Measurements from ENCODE around the gene ADAM30. TPM values are rescaled to one million over a fixed set of nuclear protein-coding genes. Genes with fewer than 3 reads are reported as not detected.
A peak's percentile ranks its signal among the peaks of the same experiment; 100 is the strongest.

Gene ADAM30
- total and polyA plus RNA-seq, 3 experiments from 2014 or later: not detected

DNA sequence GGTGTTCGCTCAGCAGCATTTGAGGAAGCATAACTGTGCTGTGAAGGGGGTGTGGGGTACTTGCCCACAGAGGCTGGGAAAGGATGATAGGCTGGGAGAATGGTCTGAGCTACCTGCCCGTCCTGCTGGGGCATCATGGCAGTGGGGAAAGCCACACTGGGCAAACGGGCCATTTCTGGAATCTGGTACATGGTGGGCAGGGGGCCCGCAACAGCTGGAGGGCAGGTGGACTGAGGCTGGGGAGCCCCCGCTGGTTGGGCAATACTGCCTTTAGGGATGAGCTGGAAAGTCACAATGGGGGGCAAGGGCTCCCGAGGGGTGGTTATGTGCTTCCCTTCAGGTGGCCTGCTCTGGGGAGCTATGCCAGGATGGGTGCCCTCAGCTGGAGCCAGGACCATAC lies 19.2 kb upstream of the ADAM30 start:
- CTCF ChIA-PET: no interaction called here
- Histone ChIP-seq H3K4me3 (ENCODE audit: low read length) (no peak overlapping the region), H3K27ac (ENCODE audit: low read depth, low read length) (no peak overlapping the region), H3K36me3 (ENCODE audit: insufficient read depth, low read length) (peaks cover 4% of the 10 kb centered on the region), H3K4me1 (ENCODE audit: insufficient read depth, low read length) (no peaks in the 10 kb centered on the region), H3K27me3 (ENCODE audit: insufficient read depth, low read length, poor library complexity, severe bottlenecking) (no peaks in the 10 kb centered on the region), H3K9me3 (ENCODE audit: low read length) (no peaks in the 10 kb centered on the region)
- POLR2A ChIA-PET: no interaction called here
- Mint-ChIP-seq H3K9me3 (no peaks in the 10 kb centered on the region), H3K4me1 (peaks cover 1 to 5% (median 3%) of the 10 kb centered on the region in 3 donors), H3K36me3 (peaks cover 16 to 79% (median 49%) of the 10 kb centered on the region in 3 donors), H3K27ac (no peak overlapping the region), H3K27me3 (no peaks in the 10 kb centered on the region), H3K4me3 (no peak overlapping the region)
- DNase-seq: no peak

DNA sequence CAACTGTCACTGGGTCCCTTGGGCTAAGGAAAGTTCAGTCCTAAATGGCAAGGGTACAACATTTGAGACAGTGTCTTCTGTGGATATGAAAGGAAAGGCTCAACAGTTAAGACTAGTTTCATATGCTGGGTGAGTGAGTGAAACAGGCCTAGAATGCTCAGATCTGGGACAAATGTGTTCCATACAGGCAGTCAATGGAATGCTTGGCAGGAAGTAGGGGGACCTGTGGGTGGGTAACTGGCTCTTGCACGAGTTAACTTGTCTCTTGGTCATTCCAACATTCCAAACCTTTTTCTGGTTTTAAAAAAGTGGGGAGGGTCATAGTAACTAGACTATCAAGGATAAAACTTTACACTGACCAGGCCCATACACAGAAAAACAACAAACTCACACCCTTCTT lies 17.8 kb upstream of the ADAM30 start:
- no peak for DNase-seq
- Histone ChIP-seq H3K27me3 (ENCODE audit: insufficient read depth, low read length, poor library complexity, severe bottlenecking) (no peaks in the 10 kb centered on the region), H3K4me3 (ENCODE audit: low read length) (no peak overlapping the region), H3K9me3 (ENCODE audit: low read length) (no peaks in the 10 kb centered on the region), H3K27ac (ENCODE audit: low read depth, low read length) (no peak overlapping the region), H3K36me3 (ENCODE audit: insufficient read depth, low read length) (peaks cover 4% of the 10 kb centered on the region), H3K4me1 (ENCODE audit: insufficient read depth, low read length) (no peaks in the 10 kb centered on the region)
- Mint-ChIP-seq H3K36me3 (peaks cover 13 to 66% (median 45%) of the 10 kb centered on the region in 3 donors), H3K27me3 (no peaks in the 10 kb centered on the region), H3K4me3 (no peak overlapping the region), H3K9me3 (no peaks in the 10 kb centered on the region), H3K4me1 (peaks cover 3 to 6% (median 5%) of the 10 kb centered on the region in 3 donors), H3K27ac (peak overlapping the region in 2 of 8 donors; percentile 1 to 18)
- CTCF ChIA-PET: no interaction called here
- POLR2A ChIA-PET: no interaction called here

DNA sequence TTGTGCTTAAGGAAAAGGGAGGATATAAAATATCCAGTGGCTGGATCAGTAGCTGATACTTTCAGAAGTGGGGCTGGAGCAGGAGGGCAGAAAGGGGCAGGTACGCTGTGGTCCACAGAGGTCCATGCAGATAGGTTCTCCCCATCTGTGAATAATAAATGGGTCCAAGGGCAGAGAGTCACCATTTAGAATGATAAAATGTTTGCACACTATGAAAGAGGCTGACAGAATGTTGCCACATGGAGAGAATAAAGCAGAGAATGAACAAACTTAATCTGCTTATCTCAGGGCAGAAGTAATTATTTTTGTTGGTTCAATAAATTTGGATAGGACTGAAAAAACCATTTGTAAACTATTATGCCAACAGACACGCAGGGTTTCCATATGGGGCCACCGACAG lies 16.6 kb upstream of the ADAM30 start:
- Mint-ChIP-seq H3K4me3 (no peak overlapping the region), H3K4me1 (peaks cover 3 to 6% (median 5%) of the 10 kb centered on the region in 3 donors), H3K9me3 (peaks cover 0 to 1% (median 0%) of the 10 kb centered on the region in 5 donors), H3K36me3 (peaks cover 8 to 55% (median 36%) of the 10 kb centered on the region in 3 donors), H3K27ac (no peak overlapping the region), H3K27me3 (peaks cover 0 to 2% of the 10 kb centered on the region in 2 donors)
- Histone ChIP-seq H3K4me1 (ENCODE audit: insufficient read depth, low read length) (no peaks in the 10 kb centered on the region), H3K27ac (ENCODE audit: low read depth, low read length) (no peak overlapping the region), H3K4me3 (ENCODE audit: low read length) (no peak overlapping the region), H3K9me3 (ENCODE audit: low read length) (no peaks in the 10 kb centered on the region), H3K36me3 (ENCODE audit: insufficient read depth, low read length) (peaks cover 4% of the 10 kb centered on the region), H3K27me3 (ENCODE audit: insufficient read depth, low read length, poor library complexity, severe bottlenecking) (no peaks in the 10 kb centered on the region)
- no peak for DNase-seq
- ChIA-PET POLR2A (no interaction called here), CTCF (no interaction called here)

DNA sequence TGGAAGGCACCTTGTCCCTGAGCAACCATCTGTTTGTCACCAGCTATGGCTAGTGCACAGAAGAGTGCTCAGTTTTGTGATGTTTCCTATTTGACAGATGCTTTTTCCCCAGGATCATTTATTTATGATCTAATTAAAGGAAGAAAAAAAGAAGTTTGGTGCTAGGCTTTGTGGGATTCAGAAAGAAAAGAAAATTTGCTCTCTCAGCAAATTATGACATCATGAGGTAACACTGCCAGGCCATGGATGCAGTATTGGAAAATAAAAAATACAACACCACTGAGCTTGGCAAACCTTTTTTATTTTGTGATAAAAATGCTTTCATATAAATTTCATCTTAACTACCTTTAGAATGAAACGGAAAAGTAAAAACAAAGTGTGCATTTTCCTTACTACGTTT lies 15.5 kb upstream of the ADAM30 start:
- ChIA-PET POLR2A (no interaction called here), CTCF (no interaction called here)
- no peak for DNase-seq
- H3K4me1 Mint-ChIP-seq: peaks cover 3 to 6% (median 5%) of the 10 kb centered on the region in 3 donors
- Histone ChIP-seq H3K4me1 (ENCODE audit: insufficient read depth, low read length) (no peaks in the 10 kb centered on the region), H3K27me3 (ENCODE audit: insufficient read depth, low read length, poor library complexity, severe bottlenecking) (no peaks in the 10 kb centered on the region), H3K27ac (ENCODE audit: low read depth, low read length) (no peak overlapping the region), H3K4me3 (ENCODE audit: low read length) (no peak overlapping the region), H3K36me3 (ENCODE audit: insufficient read depth, low read length) (peaks cover 4% of the 10 kb centered on the region), H3K9me3 (ENCODE audit: low read length) (no peaks in the 10 kb centered on the region)
- H3K36me3 Mint-ChIP-seq: peaks cover 8 to 43% (median 29%) of the 10 kb centered on the region in 3 donors
- peaks cover 0 to 3% of the 10 kb centered on the region in 2 donors for H3K27me3 Mint-ChIP-seq
- no peak overlapping the region for H3K4me3 Mint-ChIP-seq
- peaks cover 0 to 1% (median 0%) of the 10 kb centered on the region in 5 donors for H3K9me3 Mint-ChIP-seq
- H3K27ac Mint-ChIP-seq: no peak overlapping the region

DNA sequence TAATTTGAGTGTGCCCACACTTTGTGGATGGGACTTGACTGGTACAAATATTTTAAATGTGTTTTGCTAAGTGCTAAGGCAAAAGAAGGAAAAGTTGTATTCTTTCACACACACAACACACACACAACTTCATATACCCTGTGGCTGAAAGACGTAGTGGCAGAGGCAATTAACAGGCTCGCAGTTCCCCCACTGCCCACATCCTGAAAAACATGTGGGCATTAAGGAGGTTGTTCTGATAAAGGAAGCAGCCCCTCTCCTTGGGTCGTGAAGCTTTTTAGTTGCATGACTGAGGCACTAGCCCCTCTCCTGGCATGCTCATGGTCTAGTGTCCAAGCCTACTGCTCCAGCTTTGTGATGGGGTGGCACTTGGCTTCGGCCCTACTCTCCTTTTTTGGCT lies 14.3 kb upstream of the ADAM30 start:
- H3K27me3 ChIP-seq (ENCODE audit: insufficient read depth, low read length, poor library complexity, severe bottlenecking): no peaks in the 10 kb centered on the region
- H3K4me1 ChIP-seq (ENCODE audit: insufficient read depth, low read length): no peaks in the 10 kb centered on the region
- ChIA-PET CTCF (no interaction called here), POLR2A (no interaction called here)
- no peak overlapping the region for H3K27ac ChIP-seq (ENCODE audit: low read depth, low read length)
- no peaks in the 10 kb centered on the region for H3K36me3 ChIP-seq (ENCODE audit: insufficient read depth, low read length)
- Mint-ChIP-seq H3K36me3 (peaks cover 7 to 32% (median 23%) of the 10 kb centered on the region in 3 donors), H3K4me3 (no peak overlapping the region), H3K27me3 (peaks cover 5 to 9% of the 10 kb centered on the region in 2 donors), H3K9me3 (peaks cover 0 to 7% (median 4%) of the 10 kb centered on the region in 5 donors), H3K4me1 (peaks cover 3 to 6% (median 5%) of the 10 kb centered on the region in 3 donors), H3K27ac (peak overlapping the region in 1 of 8 donors; percentile 5)
- no peak for DNase-seq
- H3K9me3 ChIP-seq (ENCODE audit: low read length): no peaks in the 10 kb centered on the region
- H3K4me3 ChIP-seq (ENCODE audit: low read length): no peak overlapping the region

DNA sequence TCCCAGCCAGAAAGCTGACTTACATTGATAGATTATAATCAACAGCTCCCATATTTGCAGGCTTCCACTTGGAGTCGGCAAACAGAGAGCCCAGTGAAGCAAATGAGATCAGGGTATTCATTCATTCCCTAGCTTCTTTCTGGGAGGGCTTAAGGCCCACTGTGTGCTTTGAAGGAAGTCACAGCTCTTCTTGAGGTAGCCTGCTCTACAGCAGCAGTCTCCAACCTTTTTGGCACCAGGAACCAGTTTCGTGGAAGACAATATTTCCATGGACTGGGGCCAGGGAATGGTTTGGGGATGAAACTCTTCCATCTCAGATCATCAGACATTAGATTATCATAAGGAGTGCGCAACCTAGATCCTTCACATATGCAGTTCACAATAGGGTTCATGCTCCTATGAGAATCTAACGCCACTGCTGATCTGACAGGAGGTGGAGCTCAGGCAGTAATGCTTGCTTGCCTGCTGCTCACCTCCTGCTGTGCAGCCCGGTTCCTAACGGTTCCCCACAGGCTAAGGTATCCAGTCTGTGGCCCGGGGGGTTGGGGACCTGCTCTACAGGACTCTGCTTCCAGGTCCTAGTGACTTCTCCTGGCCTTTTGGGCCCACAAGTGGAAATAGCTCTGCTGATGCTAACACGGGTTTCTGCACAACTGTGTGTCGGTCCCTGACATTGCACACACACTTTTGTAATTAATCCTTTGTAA lies 13.7 kb upstream of the ADAM30 start:
- Mint-ChIP-seq H3K9me3 (peaks cover 0 to 11% (median 10%) of the 10 kb centered on the region in 5 donors), H3K4me3 (no peak overlapping the region), H3K27ac (peak overlapping the region in 1 of 8 donors; percentile 5), H3K27me3 (peaks cover 6 to 12% of the 10 kb centered on the region in 2 donors), H3K36me3 (peaks cover 8 to 26% (median 17%) of the 10 kb centered on the region in 3 donors), H3K4me1 (peaks cover 3 to 6% (median 5%) of the 10 kb centered on the region in 3 donors)
- ChIA-PET CTCF (no interaction called here), POLR2A (no interaction called here)
- Histone ChIP-seq H3K36me3 (ENCODE audit: insufficient read depth, low read length) (no peaks in the 10 kb centered on the region), H3K9me3 (ENCODE audit: low read length) (no peaks in the 10 kb centered on the region), H3K4me3 (ENCODE audit: low read length) (no peak overlapping the region), H3K27me3 (ENCODE audit: insufficient read depth, low read length, poor library complexity, severe bottlenecking) (no peaks in the 10 kb centered on the region), H3K27ac (ENCODE audit: low read depth, low read length) (no peak overlapping the region), H3K4me1 (ENCODE audit: insufficient read depth, low read length) (no peaks in the 10 kb centered on the region)
- no peak for DNase-seq

DNA sequence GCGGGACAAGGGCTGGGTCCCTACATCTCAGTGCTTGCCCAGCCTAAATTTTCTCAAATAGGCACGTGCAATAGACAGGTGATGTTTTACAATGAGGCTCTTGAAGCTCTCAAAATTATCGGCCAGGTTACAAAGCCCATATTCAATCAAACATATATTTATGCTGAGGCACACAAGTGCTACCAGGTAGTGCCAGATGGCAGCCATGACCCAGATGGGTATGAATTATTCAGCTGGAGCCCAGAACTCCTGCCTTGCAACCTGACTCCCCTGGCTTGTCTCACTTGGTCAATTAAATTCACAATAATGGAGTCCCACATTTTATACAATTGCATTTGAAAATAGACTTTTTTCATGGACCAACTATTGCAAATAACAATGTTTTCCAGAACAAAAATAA lies 12.3 kb upstream of the ADAM30 start:
- peaks cover 3 to 6% (median 5%) of the 10 kb centered on the region in 3 donors for H3K4me1 Mint-ChIP-seq
- ChIA-PET CTCF (no interaction called here), POLR2A (no interaction called here)
- Histone ChIP-seq H3K9me3 (ENCODE audit: low read length) (no peaks in the 10 kb centered on the region), H3K36me3 (ENCODE audit: insufficient read depth, low read length) (no peaks in the 10 kb centered on the region), H3K4me3 (ENCODE audit: low read length) (no peak overlapping the region), H3K27ac (ENCODE audit: low read depth, low read length) (no peak overlapping the region), H3K27me3 (ENCODE audit: insufficient read depth, low read length, poor library complexity, severe bottlenecking) (no peaks in the 10 kb centered on the region), H3K4me1 (ENCODE audit: insufficient read depth, low read length) (no peaks in the 10 kb centered on the region)
- H3K4me3 Mint-ChIP-seq: no peak overlapping the region
- H3K36me3 Mint-ChIP-seq: peaks cover 9 to 13% (median 12%) of the 10 kb centered on the region in 3 donors
- peaks cover 12 to 14% of the 10 kb centered on the region in 2 donors for H3K27me3 Mint-ChIP-seq
- H3K9me3 Mint-ChIP-seq: peaks cover 0 to 18% (median 16%) of the 10 kb centered on the region in 5 donors
- DNase-seq: no peak
- H3K27ac Mint-ChIP-seq: no peak overlapping the region

DNA sequence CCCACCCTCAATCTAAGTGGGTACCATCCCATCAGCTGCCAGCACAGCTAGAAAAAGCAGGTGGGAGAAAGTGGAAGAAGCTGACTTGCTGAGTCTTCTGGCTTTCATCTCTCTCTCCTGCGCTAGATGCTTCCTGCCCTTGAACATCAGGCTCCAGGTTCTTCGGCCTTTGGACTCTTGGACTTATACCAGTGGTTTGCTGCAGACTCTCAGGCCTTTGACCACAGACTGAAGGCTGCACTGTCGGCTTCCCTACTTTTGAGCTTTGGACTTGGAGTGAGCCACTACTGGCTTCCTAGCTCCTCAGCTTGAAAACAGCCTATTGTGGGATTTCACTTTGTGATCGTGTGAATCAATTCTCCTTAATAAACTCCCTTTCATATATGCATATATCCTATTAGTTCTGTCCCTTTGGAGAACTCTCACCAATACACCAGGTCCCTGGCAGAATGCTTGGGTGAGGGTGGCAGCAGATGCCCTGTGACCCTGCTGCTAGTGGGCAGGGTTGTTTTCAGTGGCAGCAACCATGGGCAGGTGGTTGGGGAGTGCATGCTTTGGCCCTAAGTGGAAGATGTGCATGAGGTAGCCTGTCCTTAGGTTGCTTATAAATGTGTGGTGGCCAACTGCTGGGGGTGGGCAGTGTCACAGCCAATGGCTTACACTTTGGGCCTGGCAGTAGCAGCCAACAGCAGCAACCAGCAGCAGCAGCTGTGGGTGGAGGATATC lies 10.8 kb upstream of the ADAM30 start:
- H3K4me3 Mint-ChIP-seq: no peak overlapping the region
- H3K36me3 Mint-ChIP-seq: peaks cover 1 to 12% (median 2%) of the 10 kb centered on the region in 3 donors
- H3K4me1 Mint-ChIP-seq: peaks cover 3 to 6% (median 5%) of the 10 kb centered on the region in 3 donors
- Histone ChIP-seq H3K27ac (ENCODE audit: low read depth, low read length) (no peak overlapping the region), H3K27me3 (ENCODE audit: insufficient read depth, low read length, poor library complexity, severe bottlenecking) (no peaks in the 10 kb centered on the region), H3K36me3 (ENCODE audit: insufficient read depth, low read length) (no peaks in the 10 kb centered on the region), H3K9me3 (ENCODE audit: low read length) (no peaks in the 10 kb centered on the region), H3K4me3 (ENCODE audit: low read length) (no peak overlapping the region), H3K4me1 (ENCODE audit: insufficient read depth, low read length) (no peaks in the 10 kb centered on the region)
- peaks cover 0 to 19% (median 17%) of the 10 kb centered on the region in 5 donors for H3K9me3 Mint-ChIP-seq
- DNase-seq: no peak
- ChIA-PET CTCF (no interaction called here), POLR2A (no interaction called here)
- H3K27ac Mint-ChIP-seq: no peak overlapping the region
- H3K27me3 Mint-ChIP-seq: peaks cover 12 to 19% of the 10 kb centered on the region in 2 donors

All from CD8-positive, alpha-beta memory T cell (primary cell).